HepG2 (cell line): Measurements from ENCODE around the gene STEAP1B. TPM values are rescaled to one million over a fixed set of nuclear protein-coding genes. Genes with fewer than 3 reads are reported as not detected.

ENCODE experiments used
- ATM ChIP-seq: fragments of 450-650 bp; IDR thresholded peaks from 2 replicates; pipeline ENCODE4 v1.7.1; 2017; ENCODE audit warnings: mild to moderate bottlenecking, borderline replicate concordance
- FOXC1 ChIP-seq: sonication (generic); formaldehyde crosslinking; IDR thresholded peaks from 2 replicates; pipeline ENCODE4 v1.8.0; 2022; ENCODE audit warnings: mild to moderate bottlenecking, missing genetic modification reagents, borderline replicate concordance
- HOXA7 ChIP-seq: sonication (generic); formaldehyde crosslinking; IDR thresholded peaks from 2 replicates; pipeline ENCODE4 v1.8.1; 2022; ENCODE audit warnings: mild to moderate bottlenecking, missing genetic modification reagents, moderate library complexity
- ZMAT3 ChIP-seq: sonication (generic); formaldehyde crosslinking; conservative IDR thresholded peaks from 2 replicates; pipeline ENCODE4 v1.7.0; 2021; ENCODE audit warnings: missing genetic modification reagents
- ZNF383 ChIP-seq: sonication (generic); formaldehyde crosslinking; IDR thresholded peaks from 2 replicates; pipeline ENCODE4 v1.4.0; 2020; ENCODE audit warnings: missing genetic modification reagents, mild to moderate bottlenecking, borderline replicate concordance
- ZNF546 ChIP-seq: sonication (generic); formaldehyde crosslinking; conservative IDR thresholded peaks from 2 replicates; pipeline ENCODE4 v1.8.1; 2023; ENCODE audit warnings: mild to moderate bottlenecking, missing genetic modification reagents
- ZNF607 ChIP-seq: sonication (generic); formaldehyde crosslinking; IDR thresholded peaks from 2 replicates; pipeline ENCODE4 v1.5.1; 2020; ENCODE audit warnings: missing genetic modification reagents, mild to moderate bottlenecking, borderline replicate concordance
- ZNF713 ChIP-seq: sonication (generic); formaldehyde crosslinking; IDR thresholded peaks from 2 replicates; pipeline ENCODE4 v1.4.0; 2020; ENCODE audit warnings: mild to moderate bottlenecking, missing genetic modification reagents
- polyA plus RNA-seq, 8 experiments: library from polyadenylated mRNA; depleted of rRNA in 3 of 8; stranded (reverse) in 7 of 8; unstranded in 1 of 8; fragments of >200 nt; fragmentation: Illumina TruSeq in 4 of 8; extraction: Trizol in 4 of 8; gene quantifications; 2 replicates each; pipeline versions ENCODE4 v1.2.1 to v1.2.3, GENCODE V29; 2011 to 2016; ENCODE audit warnings: low read depth in 4 of 8, missing spikeins in 1 of 8, mixed read lengths in 1 of 8; ENCODE audit not compliant: insufficient read depth in 1 of 8
- total RNA-seq, 5 experiments: library from RNA; depleted of rRNA; stranded (reverse); fragments of >200 nt; fragmentation: Illumina TruSeq; extraction: Trizol; gene quantifications; 2 replicates each; pipeline ENCODE4 v1.2.3, GENCODE V29; 2016; ENCODE audit warnings: low read depth in 1 of 5
- TF ChIP-seq, protein P1 (sequence below): sonication (generic); formaldehyde crosslinking; IDR thresholded peaks from 2 replicates; pipeline ENCODE4 v1.5.1; 2020; ENCODE audit warnings: missing genetic modification reagents, mild to moderate bottlenecking, borderline replicate concordance
- TF ChIP-seq, protein P2 (sequence below): sonication (generic); formaldehyde crosslinking; IDR thresholded peaks from 2 replicates; pipeline ENCODE4 v1.4.0; 2020; ENCODE audit warnings: mild to moderate bottlenecking, missing genetic modification reagents
- TF ChIP-seq, protein P3 (sequence below): IDR thresholded peaks from 2 replicates; pipeline ENCODE4 v1.6.1; 2016; ENCODE audit warnings: low read depth, borderline replicate concordance
- TF ChIP-seq, protein P4 (sequence below), 2 experiments: sonication (generic) in 1 of 2; formaldehyde crosslinking in 1 of 2; IDR thresholded peaks; 2 replicates each; pipeline versions ENCODE4 v1.5.1 to v1.6.1; 2011 to 2020; ENCODE audit warnings: borderline replicate concordance in 1 of 2, low read depth in 1 of 2, low read length in 1 of 2, mild to moderate bottlenecking in 1 of 2, missing genetic modification reagents in 1 of 2, moderate library complexity in 1 of 2

The STEAP1B gene
- total and polyA plus RNA-seq, 2 of the 13 experiments (the other 11 are each of a cell fraction or from before 2014, with no cell fraction given): not detected

DNA sequence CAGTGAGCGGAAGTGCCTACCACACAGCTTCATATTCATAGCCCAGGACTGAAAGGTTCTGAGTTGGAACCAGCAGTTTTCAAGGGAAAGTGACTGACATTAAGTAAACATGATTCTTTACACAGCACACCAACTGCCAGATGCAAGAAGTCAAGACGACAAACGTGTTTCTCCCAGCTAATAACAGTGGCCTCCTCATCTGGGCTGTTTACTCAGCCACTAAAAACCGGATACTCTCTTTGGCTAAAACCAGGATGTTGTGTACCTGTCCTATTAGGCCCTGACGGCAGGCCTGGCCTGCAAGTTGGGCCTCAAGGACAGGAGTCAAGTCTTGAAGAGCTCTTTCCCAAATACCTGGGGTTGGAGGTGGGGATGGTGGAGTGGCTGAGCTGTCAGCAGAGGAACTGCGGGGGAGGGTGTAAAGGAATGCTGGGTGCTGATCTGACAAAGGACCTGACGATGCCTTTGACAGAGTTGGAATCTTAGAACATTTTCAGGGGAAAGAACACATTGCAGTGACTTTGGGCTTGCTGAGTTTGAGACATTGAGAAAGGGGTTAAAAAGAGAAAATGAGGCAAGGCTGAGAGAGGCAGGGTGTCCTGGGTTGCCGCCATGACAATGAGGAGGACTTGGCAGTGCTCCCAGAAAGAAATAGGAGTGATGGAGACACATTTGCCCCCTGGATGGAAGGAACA, 57.7 kb downstream of the STEAP1B start (continued):
- TF ChIP-seq, protein P1, sequence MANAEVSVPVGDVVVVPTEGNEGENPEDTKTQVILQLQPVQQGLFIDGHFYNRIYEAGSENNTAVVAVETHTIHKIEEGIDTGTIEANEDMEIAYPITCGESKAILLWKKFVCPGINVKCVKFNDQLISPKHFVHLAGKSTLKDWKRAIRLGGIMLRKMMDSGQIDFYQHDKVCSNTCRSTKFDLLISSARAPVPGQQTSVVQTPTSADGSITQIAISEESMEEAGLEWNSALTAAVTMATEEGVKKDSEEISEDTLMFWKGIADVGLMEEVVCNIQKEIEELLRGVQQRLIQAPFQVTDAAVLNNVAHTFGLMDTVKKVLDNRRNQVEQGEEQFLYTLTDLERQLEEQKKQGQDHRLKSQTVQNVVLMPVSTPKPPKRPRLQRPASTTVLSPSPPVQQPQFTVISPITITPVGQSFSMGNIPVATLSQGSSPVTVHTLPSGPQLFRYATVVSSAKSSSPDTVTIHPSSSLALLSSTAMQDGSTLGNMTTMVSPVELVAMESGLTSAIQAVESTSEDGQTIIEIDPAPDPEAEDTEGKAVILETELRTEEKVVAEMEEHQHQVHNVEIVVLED: peak; percentile 17; the same call in 1 of the 2 replicates
- TF ChIP-seq ZMAT3 (CRISPR knock-in tag) (peak; percentile 89), ATM (no peak), ZNF546 (no peak), HOXA7 (CRISPR knock-in tag) (no peak), ZNF713 (0 out of 2 replicates have a peak, but pooled peaks have one; percentile 81), FOXC1 (CRISPR knock-in tag) (peak; percentile 74), ZNF607 (CRISPR knock-in tag) (peak; percentile 81), ZNF383 (CRISPR knock-in tag) (no peak)
- TF ChIP-seq, protein P2, sequence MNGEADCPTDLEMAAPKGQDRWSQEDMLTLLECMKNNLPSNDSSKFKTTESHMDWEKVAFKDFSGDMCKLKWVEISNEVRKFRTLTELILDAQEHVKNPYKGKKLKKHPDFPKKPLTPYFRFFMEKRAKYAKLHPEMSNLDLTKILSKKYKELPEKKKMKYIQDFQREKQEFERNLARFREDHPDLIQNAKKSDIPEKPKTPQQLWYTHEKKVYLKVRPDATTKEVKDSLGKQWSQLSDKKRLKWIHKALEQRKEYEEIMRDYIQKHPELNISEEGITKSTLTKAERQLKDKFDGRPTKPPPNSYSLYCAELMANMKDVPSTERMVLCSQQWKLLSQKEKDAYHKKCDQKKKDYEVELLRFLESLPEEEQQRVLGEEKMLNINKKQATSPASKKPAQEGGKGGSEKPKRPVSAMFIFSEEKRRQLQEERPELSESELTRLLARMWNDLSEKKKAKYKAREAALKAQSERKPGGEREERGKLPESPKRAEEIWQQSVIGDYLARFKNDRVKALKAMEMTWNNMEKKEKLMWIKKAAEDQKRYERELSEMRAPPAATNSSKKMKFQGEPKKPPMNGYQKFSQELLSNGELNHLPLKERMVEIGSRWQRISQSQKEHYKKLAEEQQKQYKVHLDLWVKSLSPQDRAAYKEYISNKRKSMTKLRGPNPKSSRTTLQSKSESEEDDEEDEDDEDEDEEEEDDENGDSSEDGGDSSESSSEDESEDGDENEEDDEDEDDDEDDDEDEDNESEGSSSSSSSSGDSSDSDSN (CRISPR knock-in tag): peak; percentile 62
- TF ChIP-seq, protein P3, sequence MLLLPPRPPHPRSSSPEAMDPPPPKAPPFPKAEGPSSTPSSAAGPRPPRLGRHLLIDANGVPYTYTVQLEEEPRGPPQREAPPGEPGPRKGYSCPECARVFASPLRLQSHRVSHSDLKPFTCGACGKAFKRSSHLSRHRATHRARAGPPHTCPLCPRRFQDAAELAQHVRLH (CRISPR knock-in tag): peak; percentile 93
- TF ChIP-seq, protein P4, sequence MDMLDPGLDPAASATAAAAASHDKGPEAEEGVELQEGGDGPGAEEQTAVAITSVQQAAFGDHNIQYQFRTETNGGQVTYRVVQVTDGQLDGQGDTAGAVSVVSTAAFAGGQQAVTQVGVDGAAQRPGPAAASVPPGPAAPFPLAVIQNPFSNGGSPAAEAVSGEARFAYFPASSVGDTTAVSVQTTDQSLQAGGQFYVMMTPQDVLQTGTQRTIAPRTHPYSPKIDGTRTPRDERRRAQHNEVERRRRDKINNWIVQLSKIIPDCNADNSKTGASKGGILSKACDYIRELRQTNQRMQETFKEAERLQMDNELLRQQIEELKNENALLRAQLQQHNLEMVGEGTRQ (IDR thresholded peaks at IDR 0.05; ENCODE audit: low read depth, low read length): no peak
- TF ChIP-seq, protein P4 (CRISPR knock-in tag; IDR thresholded peaks at IDR 0.05; ENCODE audit: borderline replicate concordance): no peak
